Adrenal gland (tissue), 5 donors: ENCODE measurements around the gene KIAA0753.

Experiments
- CTCF ChIP-seq, 6 experiments: fragments of 450-650 bp in 4 of 6; fragments of 200-600 bp in 2 of 6; sonication (generic) in 1 of 6; IDR thresholded peaks; 1 replicate in 5 of 6; 2 replicates in 1 of 6; pipeline versions ENCODE4 v1.5.1 to v1.8.0; 2016 to 2021; ENCODE audit warnings: antibody characterized with exemption in 6 of 6, mild to moderate bottlenecking in 2 of 6, moderate library complexity in 1 of 6
- POLR2A ChIP-seq, 2 donors: fragments of 450-650 bp; IDR thresholded peaks; one replicate each; pipeline ENCODE4 v1.6.1; 2017; ENCODE audit warnings: antibody characterized with exemption in 2 of 2, mild to moderate bottlenecking in 2 of 2, moderate library complexity in 1 of 2
- donor health status: DM: no; HTN: no; CAD: no.

GRCh38 chr17:6591599-6592158 lies 48.8 kb downstream of the KIAA0753 start:
- TF ChIP-seq CTCF (IDR thresholded peaks at IDR 0.05) (no peak), POLR2A (IDR thresholded peaks at IDR 0.05) (no peak)
